GM18909 (cell line): Measurements from ENCODE around the gene KIAA0319L.
A peak's percentile ranks its signal among the peaks of the same experiment; 100 is the strongest.
"Not testable (repeated sequence)": the region's sequence is repeated elsewhere in the genome, so short reads cannot be mapped to it uniquely, and the experiment has no call there.

ENCODE experiments used
- ATAC-seq: cut with Tn5 transposase; IDR thresholded peaks from one replicate; pipeline ENCODE4 v1.9.1; 2021; ENCODE audit warnings: mild to moderate bottlenecking; ENCODE audit not compliant: unreplicated experiment, poor library complexity

The KIAA0319L gene

DNA sequence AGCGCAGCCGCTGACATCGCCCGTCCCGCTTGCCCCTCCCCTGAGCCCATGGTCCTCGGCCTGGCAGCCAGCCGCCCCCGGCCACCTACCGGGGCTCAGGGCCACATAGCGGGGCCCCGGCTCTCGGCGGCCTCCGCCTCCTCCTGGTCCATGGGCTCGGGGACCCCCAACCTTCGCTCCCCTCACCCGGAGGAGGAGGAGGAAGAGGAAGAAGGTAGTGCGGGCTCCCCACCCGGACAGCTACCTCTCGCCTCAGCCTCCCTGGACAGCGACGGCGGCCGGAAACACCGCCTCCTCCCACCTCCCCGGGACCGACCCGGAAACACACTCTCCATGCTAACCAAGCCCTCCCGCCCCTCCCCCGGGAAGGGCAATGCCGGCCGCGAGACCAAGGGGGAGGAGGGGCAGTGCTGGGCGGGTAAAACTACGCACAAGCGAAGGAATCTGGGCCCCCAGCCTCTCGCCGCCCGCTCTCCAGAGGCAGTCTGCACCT is at the start of gene KIAA0319L:
TSS of gene KIAA0319L (minus strand) at position 286 of the 493 bp plus-strand sequence. CDS start 2,912 bp downstream, outside the sequence.
- peak; percentile 78 for ATAC-seq

DNA sequence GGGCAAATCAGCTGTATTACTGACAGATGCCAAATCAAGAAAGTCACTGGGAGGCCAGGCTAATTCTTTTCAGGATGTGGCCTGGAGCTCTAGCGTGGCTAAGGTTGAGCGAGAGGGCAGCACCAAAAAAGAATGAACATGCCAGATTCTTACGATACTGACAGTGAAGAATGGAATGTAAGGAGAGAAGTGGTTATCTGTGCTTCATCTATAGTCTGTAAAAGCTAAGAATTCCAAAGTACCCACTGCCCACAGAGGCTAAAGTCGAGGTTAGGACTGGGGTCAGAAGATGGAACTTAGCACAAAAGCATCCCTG is 48.6 kb upstream of the KIAA0319L start:
- no peak for ATAC-seq

- ATAC-seq = no peak
Measured at GRCh38 chr1:35605071-35605866, 48.1 kb upstream of the KIAA0319L start.

DNA sequence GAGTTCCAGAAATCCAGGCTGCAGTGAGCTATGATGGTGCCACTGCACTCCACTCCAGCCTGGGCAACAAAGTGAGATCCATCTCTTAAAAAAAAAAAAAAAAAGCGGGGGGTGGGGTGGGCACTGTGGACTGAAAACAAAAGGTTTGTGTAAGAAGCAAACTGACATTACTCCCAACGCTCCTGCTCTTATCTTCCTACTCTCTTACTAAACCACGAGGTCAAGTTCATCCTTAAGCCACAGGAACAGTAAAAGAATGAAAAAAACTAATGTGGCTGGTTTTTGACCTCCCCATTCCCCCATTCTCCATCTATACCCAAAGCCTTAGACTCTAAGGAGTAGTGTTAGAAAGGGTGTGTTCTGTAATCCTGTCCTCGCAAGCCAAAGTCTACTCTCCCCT is 46.7 kb upstream of the KIAA0319L start:
- ATAC-seq = no peak

- no peak for ATAC-seq
Measured at GRCh38 chr1:35603468-35603867, 46.3 kb upstream of the KIAA0319L start.

DNA sequence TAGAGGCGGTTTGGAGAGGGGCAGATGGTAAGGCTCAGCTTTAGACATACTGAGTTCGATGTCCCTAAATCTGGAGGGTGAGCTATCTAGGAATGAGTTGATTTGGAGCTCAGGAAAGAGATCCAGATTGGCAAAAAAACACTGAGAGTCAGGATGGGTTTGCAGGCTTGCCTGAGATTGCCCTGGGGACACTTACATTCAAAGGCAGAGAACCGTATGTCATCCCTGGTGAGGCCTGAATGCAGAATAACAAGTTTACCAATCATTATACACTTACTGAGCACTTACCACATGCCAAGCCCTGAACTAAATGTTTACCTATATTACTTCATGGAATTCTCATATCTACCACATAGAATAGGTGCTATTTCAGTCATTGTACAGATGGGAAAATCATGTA is 43.4 kb upstream of the KIAA0319L start:
- no peak for ATAC-seq

GRCh38 chr1:35599411-35599810 is 42.2 kb upstream of the KIAA0319L start:
- no peak for ATAC-seq

DNA sequence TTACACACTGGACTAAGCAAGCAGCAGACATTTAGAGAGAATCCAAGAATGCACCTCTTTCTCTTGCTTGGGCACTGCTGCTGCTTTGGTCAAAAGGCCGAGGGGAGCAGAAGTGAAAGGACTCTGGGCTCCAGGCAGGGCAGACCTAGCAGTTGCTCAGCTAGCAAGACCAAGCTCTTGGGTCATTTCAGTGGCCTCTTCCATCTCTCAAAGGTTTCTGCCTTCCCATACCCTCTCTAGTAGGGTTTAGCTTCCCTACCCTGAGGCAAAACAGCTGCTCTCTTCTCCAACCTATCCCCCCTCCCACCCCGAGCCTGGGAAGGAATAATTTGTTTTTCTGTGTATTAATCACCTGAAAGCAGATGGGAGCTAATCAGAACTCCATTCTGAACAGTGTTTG is 41.7 kb upstream of the KIAA0319L start:
- no peak for ATAC-seq

- ATAC-seq = no peak
Measured at GRCh38 chr1:35597870-35598269, 40.7 kb upstream of the KIAA0319L start.

DNA sequence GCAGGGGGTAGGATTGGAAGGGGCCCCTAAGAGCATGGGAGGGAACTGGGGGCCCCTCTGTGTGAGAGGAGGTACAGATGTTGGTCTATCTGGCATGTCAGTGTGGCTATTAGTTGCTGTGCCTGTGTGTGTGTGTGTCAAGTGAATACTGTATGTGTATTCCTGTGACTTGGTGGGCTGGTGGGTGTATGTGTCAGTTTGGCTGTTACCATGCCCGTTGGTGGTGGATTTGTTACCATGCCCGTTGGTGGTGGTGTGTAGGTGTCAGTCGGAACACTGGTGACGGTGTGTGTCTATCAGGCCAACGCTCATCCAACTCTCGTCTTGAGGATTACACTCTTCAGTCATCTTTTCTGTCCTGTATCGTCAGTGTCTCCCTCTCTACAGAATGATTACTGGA is 38.5 kb upstream of the KIAA0319L start:
- ATAC-seq = no peak

- ATAC-seq = no peak
Measured at GRCh38 chr1:35594005-35594760, 37.0 kb upstream of the KIAA0319L start.

GRCh38 chr1:35592991-35593769 is 36.0 kb upstream of the KIAA0319L start:
- no peak for ATAC-seq

DNA sequence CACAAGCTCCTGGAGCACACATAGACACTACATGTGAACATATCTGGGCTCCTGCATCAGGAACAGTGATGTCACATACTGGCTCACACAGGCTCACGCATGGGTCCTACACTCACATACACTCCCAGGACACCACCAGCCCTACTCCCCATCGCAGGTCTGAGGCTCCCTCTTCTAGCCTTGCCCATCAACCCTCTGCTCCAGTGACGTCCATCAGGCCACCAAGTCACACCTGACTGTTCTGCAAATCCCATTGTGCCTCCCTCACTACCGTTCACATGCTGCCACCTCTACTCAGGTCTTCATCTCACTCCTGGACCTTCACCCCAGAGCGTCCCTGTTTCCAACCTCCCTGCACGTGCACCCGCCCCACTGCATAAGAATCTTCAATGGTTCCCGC is 34.0 kb upstream of the KIAA0319L start:
- no peak for ATAC-seq

- no peak for ATAC-seq
Measured at GRCh38 chr1:35590476-35591040, 33.4 kb upstream of the KIAA0319L start.

DNA sequence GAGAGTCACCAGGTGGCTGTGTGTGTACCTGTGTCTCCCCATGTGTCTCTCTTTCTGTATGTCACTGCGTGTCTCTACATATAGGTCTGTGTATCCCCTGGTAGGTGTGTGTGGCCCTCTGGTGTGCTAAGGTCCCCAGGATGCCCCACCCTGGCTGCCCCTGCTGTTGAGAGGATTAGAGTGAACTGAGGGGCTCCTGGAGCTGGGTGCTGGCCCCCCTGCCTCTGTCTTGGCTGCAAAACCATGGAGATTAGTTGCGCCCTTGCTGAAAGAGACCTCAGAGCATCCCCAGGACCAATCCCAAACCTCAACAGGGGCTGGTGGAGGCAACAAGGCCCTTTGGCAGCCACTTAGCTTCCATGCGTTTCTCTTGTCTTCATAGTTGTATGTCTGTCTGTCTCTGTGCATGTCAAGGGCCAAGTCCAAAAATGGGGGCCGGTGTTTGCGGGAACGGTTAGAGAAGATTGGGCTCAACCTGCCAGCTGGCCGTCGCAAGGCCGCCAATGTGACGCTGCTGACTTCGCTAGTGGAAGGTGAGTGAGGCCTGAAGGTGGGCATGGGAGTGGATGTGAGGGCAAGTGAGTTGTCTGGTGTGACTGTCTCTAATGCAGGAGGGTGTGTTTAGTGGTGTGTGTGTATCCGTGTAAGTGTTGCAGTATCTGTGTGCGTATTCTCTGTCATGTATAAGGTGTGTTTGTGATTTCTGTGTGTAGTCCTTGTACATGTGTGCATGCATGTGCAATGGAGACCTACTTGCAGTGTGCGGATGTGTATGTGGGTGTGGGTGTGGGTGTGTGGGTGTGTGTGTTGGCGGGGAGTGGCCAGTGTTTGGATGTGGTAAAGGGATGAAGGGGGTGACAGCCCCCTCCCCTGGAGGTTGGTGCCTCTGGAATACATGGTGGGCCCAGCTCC is 32.6 kb upstream of the KIAA0319L start:
- no peak for ATAC-seq

- no peak for ATAC-seq
Measured at GRCh38 chr1:35588197-35588910, 31.2 kb upstream of the KIAA0319L start.

DNA sequence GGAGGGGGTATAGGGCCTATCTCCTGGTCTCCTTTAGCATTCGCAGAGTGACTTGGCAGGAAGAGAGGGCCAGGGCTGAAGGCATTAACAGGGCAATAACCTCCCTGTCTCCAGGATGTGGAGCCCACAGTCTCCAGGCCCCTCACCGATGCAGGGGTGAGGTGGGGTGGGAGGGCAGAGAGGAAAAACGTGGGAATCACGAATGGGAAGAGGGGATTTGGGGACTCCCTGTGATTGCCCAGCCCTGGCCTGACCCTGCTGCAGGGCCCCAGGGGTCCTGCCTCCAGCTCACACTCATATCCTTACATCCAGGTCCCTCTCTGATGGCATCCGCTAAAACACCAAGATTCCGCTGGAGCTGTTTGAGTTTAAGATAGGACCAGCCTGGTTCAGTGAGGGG is 30.5 kb upstream of the KIAA0319L start:
- ATAC-seq = no peak

DNA sequence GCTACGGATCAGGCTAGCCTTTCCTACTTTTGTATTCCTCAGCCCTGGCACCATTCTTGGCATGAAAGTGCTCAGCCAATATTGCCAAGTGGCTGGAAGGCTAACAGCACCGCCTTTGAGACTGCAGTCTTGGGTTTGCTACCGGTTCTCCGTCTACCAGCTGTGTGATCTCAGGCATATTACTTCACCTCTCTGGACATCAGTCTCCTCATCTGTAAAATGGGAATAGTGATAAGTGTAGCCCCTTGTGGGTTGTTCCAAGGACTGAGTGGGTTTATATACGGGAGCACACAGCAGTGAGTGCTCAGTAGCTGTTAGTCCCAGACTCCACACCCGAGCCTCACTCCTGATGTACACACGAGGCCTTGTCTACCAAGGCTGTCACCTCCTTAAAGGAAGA is 29.6 kb upstream of the KIAA0319L start:
- no peak for ATAC-seq

DNA sequence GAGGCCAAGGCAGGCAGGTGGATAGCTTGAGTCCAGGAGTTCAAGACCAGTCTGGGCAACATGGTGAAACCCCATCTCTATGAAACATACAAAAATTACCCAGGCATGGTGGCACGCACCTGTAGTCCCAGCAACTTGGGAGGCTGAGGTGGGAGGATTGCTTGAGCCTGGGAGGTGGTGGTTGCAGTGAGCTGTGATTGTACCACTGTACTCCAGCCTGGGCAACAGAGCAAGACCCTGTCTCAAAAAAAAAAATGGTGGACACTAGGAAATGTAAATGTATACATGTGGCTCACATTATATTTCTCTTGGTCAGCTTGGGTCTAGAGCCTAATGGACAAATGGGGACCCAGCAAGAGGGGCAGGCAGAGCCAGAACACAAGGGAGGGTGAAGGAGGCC is 28.6 kb upstream of the KIAA0319L start:
- not testable (repeated sequence) for ATAC-seq
